ENCODE measurements around the gene ALK.

Gene ALK

DNA sequence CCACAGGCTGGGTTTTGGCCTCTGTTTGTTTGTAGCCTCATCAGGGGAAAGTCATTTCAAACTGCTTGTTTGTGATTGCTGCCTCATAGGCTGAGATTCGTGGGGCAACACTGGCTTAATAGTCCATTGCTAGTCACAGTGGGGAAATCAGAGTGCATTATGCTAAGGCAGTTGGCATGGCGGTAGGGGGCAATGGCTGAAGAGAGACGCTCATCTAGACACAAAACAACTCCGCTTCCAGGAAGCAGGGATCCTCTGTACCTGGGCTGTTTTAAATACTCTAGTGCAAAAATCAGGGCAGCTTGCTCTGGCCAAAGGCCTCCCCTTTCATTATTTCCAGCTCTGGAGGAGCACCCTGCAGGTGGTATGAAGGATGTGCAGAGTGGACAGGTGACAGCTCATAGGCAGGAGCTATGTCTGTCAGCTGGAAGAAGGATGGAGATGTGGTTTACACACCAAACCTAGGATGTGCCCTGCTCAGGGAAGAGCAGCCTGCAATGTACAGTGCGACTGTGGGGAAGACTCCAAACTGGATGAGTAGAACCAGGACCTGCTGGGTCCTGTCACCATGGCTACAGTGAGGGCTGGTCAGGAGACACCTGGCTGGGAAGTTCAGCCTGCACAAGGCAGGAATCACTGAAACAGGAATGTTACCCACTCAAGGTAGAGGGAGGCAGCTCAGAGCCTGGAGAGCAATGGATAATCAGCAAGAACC is 571.9 kb downstream of the ALK start:
- DNase-seq, result no peak

DNA sequence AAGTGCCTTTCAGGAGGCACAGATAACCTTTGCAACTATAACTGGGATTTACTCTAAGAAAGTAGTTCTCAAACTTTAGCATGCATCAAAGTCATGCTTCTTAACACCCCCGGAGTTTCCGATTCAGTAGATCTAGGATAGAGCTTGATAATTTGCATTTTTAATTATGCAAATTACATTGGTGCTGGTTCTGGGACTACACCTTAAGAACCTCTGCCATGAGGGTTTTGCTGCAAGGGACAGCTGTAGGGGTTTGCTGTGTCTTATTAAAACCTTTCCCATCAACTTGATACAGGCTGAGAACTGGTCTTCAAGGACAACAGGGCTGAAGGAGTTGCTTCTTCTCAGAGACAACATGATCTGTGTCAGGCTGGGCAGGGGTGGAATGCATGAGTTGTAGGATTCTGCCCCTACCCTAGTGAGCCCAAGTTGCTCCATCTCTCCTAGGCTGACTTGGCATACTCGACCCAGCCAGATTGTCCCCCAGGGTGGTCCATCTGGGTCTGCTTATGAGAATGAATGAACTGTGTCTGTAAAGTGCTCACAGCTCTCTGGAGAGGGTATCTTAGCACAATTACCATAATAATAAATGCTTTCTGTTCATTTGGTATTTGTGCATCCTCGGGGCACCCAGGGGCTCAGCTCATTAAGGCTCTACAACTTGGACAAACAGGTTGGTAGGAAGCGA is 573.5 kb downstream of the ALK start:
- DNase-seq, result peak; percentile 56

DNA sequence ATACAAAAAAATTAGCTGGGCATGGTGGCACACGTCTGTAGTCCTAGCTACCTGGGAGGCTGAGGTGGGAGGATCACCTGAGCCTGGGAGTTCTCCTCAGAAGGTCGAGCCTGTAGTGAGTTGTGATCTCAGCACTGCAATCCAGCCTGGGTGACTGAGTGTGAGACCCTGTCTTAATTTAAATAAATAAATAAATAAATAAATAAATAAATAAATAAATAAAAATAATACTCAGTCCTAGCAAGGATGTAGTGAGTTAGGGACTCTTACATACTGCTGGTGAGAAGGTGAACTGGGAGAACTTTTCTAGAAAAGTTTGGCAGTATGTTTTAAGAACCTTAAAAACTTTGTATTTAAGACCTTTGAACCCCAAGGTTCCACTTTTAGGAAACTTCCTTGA is 576.1 kb downstream of the ALK start:
- no peak for DNase-seq

DNA sequence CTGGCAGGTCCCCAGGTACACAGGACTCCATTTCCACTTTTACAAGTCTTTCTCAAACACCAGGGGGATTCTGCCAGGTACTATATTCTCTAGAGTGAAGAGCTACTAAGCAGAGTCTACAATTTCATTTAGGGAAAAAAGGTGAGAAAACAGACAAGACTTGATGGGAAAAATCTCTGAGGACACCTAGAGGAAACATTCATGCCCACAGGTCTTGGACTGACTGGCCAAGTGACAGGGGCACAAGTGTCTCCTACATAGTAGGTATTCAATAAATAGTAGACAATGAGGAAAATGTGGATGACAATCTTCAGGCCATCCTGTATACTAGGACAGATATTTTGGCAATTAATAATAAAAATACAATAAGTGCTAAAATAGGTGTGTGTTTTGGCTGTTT is 577.6 kb downstream of the ALK start:
- DNase-seq, result peak; percentile 31

DNA sequence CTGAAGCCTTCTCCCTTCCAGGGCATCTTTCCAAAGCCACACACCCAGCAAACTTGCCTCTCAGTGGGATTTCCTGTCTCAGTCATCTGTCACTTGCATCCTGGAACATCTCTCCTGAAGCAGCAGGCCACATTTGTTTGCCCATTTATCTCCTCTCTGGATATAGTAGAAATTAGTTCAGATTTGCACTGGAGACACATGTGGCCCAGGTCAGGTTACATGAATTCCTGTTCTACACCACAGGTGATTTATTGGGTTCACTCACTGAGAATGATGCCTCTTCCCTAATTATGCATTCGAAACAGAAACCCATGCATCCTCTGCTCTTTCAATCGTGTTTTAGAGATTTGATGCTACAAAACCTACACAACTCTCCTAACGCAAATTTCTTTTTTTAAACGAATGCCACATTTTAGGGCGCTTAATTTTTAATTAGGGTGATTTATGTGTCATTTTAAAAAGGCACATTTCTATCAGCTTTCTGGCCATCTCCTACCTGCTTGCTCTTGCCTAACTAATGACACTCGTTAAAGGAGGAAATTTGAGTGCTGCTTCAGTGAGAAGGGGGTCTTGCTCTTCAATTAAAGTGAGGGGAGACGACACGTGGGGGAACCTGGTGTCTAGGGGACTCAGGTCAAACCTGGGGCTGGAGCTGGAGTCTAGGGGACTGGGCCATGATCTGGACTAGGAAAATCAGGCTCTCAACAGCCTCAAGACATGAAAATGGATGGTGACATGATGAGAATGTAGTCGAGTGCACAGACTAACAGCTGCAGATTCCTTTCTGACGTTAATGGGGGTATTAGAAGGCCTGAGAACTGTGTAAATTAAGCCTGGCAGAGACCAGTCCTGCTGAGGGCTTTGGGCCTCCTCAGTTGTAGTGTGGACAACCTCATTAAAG is 584.8 kb downstream of the ALK start:
- DNase-seq, result peak; percentile 85

DNA sequence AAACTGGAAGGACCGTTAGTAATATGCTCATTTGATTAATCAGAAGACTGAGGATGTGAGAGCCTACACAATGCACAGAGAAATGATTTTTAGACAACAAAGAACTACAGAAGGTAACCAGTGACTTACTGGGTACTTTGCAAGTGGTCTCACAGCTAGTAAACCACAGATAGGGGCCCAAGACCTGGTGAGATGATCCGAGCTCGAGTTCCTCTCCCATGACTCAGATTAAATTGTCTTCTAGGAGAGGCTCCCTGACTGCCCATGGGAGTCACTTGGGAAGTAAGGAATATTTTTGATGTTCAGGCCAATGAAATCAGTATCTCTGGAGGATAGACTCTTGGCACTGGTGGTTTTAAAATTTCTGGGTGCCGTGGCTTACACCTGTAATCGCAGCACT is 586.0 kb downstream of the ALK start:
- no peak for DNase-seq

DNA sequence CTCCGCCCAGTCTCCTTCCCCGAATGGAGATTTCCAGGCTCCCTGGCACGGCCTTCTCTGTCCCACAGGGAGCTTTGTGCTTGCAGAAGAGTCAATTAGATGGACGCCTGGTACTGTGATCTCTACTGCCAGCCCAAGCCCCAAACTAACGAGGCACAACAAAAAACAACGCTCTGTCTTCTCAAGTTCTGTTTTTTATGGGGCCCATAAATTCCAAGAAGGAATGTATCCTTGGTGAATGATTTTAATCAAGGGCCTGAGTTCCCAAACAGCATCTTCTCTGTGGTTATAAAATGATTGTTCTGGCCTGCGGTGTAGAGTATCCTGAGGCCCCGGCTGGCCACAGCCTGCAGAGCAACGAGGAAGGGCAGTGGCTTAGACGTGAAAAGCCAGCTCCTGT is 586.7 kb downstream of the ALK start:
- no peak for DNase-seq

DNA sequence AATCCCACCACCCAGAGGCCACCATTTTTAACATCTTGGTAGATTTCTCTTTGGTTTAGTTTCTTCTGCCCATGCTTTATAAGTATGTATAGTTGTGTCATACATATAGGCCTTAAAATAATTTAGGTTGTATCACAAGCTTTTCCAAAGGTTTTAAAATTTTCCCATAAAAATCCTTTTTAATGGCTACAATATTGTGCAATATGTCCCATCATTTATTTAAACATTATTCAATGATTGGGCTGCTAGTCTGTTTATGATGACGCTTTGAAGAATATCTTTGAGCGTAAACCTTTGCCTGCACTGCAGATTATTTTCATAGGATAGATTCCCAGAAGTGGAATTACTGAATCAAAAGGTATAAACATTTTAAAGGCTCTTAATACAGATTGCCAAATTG is 588.8 kb downstream of the ALK start:
- no peak for DNase-seq

DNA sequence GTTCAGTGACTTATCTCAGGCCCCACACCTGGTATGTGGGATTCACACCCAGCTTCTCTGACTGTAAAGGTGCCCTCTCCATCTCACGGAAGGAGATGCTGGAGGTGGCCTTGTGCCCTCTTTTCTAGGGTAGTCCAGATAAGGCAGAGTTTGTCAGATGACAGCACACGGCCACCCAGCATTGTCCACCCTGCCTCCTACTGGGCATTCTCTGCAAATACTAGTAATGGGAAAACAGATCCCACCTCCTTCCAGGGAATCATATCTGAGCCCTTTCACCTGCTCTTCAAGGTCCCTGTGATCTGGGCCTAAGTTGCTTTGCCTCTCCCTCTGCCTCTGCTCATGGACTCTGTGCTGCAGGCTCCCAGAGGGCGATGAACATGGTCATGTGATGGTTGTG is 591.5 kb downstream of the ALK start:
- DNase-seq, result no peak

DNA sequence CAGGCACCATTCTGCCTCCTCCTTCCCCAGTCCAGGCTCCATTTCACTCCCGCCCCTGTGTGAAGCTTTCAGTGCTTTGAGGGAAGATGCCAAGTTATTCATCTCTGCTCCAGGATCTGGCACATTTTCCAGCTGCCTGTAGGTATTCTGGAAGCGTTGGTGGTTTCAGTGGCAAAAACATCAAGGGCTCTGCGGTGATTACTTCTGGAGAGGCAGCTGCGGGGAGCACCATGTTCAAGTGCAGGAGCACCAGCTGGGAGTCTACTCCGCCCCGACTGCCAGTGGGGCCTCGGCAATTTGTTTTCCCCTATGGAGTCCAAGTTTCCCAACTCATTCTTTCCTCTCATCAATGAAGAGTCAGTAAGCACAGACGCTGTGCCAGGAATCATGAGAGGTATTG is 594.5 kb downstream of the ALK start:
- DNase-seq, result no peak

DNA sequence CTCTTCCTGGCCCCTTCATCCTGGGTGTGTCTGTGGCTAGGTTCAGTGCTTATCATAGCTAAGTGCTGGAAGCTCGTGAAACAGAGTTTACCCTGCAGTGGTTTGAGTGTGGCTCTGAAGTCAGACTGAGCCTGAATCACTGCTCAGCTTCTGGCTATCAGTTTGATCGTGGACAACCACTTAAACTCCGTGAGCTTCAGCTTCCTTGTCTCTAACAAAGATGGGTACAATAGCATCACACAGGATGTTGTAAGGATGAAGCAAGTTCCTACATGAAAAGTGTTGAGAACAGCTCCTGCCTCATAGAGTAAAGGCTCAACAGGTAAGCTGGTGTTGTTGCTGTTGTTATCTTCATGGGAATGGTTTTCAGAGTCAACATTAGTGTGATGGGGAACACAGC is 595.8 kb downstream of the ALK start:
- DNase-seq, result no peak

DNA sequence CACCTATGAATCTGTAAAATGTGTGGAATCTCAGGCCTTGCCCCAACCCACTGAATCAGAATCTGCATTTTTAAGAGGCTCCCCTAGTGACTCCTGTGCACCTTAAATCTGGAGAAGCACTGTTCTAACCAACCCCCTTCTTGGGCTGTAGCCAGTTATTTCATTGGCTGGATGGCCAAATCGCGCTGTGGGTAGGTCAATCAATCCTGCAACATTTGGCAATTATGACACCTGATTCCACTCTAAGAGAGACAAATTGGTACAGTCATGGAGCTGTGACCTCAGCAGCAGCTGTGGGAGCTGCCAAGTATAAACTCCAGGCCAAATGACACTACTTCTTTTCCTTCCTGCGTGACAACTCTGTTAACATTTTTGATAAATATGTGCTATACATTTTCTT is 597.4 kb downstream of the ALK start:
- DNase-seq, result peak; percentile 70

DNA sequence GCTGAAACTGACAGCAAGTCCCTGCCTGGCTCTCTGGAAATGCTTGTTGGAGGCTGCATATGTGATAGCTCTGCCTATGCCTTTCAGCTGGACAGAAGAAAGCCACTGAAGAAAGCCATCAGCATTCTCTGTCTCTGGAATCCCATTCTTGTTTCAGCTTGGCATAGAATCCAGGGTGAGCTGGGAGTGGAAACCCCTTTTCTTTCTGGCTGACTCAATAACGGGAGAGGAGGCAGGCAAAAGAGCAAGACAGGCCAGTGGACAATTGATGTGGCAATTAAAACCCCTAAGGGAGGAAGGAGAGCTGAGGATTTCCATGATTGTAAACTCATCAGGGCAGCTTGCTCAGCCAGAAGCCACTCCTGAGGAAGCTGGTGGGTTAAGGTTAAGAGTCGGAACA is 598.1 kb downstream of the ALK start:
- DNase-seq, result peak; percentile 20

DNA sequence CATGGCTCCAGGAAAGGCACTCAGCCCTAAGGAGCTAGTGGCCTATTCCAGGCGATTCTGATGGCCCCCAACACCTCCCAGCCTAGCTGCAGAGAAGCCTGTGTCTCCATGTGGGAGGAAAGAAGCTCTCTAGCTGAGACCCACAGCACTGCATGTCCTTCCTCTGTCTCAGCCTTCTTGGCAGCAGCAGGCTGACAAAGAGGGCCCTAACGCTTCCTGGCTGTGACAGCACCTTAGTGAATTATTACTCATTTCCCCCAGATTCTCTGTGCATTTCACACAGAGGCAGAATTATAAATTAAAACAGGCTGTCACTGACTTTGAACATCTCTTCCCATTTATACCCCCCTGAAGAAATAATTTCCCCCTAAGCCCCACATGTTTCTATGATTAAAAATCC is 599.4 kb downstream of the ALK start:
- DNase-seq, result no peak

DNA sequence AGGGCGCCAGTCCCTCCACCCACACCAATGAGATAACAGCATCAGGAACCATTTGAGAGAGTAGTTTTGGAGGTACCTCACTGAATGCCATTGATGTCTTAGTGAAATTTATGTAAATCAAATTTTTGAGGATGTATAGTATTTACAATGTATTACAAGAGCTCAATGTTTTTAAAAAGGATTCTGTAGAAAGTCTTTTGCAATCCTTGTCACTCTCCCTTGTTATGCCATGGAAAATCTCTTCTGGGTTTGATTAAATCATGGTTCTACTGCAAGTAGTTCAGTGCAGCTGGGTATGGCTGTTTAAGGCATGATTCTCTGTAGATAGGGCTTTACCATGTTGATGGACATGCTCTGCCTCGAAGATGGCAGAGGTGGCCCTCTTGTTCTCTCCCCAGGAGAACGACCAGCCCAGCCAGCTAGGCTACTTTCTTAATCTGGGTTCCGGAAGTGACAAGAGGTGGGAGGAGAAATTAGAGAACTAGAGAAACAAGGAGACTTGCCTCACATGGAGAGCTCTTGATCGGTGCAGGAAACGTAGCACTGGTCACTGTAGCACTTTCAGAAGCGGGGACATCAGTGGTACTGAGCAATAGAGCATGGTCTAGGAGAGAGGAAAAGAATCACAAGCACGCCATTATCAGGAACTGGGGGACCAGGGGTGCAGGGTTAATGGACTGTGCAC is 603.4 kb downstream of the ALK start:
- no peak for DNase-seq

DNA sequence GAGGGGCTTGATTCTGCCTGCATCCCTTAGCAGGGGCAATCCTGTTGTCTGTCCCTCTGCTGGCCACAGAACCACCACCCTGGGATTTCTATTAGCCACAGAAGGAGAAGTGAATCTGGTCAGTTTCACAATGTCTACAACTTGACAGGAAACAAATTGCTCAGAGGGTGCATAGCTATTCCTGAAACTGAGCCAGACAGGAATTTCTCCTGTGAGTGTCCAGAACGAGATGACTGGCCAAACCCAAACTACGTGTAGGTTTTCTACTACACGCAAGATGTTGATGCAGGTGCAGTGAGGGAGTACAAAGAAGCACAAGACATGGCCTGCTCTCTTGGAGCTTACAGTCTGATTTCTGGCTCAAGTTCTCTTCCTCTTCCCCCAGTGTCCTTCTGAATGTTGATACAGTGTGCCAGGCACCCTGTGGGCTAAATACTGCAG is 604.3 kb downstream of the ALK start:
- no peak for DNase-seq

DNA sequence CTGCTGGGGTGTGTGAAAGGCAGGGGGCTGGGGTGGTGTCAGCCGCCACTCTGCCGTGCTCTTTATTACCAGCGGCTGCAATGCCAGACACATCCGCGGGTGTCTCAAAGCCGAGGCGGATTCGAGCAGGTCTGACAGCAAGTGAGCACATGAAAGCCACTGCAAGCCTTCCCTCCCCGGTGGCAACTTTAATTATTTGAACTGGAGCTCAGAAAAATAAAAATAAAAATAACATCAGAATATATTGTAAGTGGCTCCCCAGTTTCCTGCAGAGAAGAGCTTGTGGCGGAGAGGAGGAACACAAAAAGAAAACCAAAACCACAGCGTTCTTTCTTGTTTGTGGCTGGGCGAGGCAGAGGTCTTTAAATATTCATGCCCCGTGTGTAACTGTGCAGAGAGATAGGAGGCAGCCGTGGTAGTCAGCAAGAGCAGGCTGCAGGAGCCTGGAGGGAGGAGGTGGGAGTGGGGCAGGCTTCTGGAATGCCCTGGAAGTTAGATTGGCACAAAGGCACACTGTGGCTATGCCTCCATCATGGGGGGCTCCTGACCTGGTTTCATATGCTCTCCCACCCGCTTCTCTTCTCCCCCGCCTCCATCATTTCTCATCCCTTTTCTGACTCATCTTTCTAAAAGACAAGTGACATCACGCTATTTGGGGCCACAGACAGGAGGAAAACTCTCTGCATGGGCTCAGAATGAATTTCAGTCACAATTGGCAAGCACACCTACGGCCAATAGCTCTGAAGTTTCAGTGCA is 606.4 kb downstream of the ALK start:
- DNase-seq, result peak; percentile 39

DNA sequence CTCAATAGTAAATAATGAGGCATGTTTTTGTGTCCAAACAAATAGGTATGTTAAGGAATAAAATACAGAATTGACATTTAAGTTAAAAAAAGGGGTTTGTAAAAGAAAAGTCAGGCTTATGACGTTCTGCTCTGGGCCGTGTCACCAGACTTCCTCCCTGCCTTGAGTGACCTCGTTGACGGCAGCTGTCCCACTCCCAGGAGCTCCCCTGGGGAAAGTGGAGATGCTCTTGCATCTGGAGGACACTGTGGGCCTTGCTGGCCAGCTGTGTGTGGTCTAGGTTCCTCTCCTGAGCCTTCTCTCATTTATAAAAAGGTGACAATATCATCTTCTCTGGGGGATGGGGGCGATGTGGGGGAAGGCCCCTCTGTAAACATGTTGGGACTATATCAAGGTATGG is 609.9 kb downstream of the ALK start:
- DNase-seq, result no peak

DNA sequence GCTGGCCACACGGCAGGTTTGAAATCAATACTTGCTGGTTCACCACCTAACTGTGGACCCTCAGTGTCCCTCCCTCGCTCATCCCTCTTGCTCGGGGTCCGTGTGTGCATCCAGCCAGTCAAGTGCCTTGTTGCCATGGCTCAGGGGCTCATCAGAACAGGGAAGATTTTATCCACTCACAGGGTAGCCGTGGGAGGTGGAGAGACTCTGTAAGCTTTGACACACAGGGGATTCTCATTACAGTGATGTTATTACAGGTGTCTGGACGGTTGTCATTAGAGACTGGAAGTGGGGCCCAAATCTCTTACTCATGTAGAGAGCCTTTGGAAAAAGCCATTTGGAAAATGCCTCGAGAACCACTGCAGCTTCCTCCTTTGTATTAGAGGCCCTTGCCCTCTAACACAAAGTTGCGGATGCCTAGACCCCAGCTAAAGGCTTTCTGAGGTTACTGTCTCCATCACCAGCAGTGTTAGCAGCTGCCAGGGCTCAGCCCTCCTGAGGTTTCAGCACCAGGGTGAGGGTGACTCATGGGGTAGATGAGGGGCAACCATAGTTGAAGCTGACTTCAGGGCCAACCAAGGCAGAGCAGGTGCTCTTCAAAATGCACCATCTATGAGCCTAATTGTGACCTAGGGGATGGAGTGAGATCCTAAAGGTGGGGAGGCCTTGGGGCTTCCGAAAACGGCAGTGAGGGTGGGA is 610.6 kb downstream of the ALK start:
- DNase-seq, result no peak

DNA sequence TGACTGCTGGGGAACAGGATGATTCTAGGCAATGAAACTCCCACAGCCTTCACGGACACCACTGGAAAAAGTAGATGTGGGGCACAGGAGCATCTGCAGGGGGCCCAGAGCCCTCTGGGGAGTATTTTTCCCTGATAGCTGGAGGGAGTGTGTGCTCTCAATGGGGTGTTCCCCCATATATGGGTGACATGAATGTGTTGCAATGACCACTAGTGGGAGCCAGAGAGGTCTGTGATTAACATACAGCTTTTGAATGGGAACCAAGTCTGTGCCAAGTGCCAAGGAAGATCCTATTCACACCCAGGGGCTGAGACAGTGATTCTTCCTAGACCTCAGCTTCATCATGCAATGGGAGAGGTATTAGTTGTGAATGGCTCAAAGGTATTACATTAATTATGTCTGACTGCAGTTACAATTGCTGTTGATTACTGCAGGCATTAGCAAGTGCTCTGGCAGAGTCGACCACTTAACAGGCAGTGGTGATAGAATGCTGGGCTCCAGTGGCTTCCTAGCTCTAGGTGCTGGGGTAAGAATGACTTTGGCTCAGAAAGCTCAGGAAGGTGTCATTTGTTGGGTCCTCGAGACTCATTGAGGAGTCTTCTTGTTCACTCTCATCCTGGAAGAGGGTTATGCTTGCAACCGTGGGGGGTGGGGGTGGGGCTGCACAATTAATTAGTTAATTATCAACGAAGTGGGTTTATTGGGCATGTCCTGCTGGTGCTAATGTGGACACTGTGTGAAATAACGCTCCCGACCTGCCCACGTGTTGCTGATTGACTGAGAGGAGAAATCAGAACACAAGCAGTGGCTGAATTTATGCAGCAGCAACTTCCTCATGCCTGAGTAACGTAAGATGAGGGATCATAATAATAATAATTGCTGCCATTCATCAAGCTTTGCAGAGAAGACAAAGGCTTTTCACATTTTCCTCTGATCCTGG is 612.0 kb downstream of the ALK start:
- DNase-seq, result peak; percentile 80

DNA sequence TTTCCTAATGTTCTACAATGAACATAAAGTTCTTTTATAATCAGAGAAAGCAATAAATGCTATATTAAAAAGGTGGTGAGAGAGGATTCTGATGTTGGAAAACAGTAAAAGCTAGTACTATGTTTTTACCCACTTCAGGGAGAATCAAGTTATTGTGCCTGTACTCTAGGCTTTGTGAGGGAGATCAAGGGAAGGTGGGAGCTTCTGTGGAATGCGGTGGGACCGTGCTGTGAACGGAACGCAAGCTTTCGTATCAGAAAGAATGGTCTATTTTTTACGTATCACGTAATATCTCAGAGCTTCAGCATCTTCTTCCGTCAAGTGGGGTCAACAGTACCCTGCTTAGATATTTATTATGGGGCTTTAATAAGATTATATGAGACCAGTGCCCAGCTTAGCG is 613.0 kb downstream of the ALK start:
- no peak for DNase-seq

Data from NCI-H69 (cell line).